Cortex of kidney (tissue), 1 donor: ENCODE data around the gene HIPK2.
"Not testable (repeated sequence)": the region's sequence is repeated elsewhere in the genome, so short reads cannot be mapped to it uniquely, and the experiment has no call there.

Experiments
- DNase-seq: peaks from one replicate; lab custom pipeline; 2025; lab: John Stamatoyannopoulos, UW

HIPK2 gene

DNA sequence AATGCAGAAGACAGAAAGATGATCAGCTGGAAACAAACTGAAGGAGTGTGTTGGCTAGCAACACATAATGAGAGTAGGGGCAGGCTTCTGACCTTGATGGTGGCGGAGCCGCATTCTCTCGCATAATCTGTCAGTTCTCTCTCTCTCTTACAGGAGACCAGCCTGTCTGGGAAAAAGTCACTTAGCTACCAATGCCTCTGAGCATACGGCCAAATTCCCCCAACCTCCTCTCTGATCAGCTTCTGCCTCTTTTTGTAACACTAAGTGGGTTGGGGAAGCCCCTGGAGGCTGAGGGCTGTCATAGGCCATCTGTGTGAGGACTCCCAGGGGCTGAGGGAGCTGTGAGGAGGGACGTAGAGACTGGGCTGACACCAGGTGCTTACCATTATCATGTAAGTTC lies 104.6 kb downstream of the HIPK2 start:
- DNase-seq = no peak

GRCh38 chr7:139671967-139672366 lies 105.8 kb downstream of the HIPK2 start:
- no peak for DNase-seq

- not testable (repeated sequence) for DNase-seq
Measured at GRCh38 chr7:139670662-139671061, 107.1 kb downstream of the HIPK2 start.

DNA sequence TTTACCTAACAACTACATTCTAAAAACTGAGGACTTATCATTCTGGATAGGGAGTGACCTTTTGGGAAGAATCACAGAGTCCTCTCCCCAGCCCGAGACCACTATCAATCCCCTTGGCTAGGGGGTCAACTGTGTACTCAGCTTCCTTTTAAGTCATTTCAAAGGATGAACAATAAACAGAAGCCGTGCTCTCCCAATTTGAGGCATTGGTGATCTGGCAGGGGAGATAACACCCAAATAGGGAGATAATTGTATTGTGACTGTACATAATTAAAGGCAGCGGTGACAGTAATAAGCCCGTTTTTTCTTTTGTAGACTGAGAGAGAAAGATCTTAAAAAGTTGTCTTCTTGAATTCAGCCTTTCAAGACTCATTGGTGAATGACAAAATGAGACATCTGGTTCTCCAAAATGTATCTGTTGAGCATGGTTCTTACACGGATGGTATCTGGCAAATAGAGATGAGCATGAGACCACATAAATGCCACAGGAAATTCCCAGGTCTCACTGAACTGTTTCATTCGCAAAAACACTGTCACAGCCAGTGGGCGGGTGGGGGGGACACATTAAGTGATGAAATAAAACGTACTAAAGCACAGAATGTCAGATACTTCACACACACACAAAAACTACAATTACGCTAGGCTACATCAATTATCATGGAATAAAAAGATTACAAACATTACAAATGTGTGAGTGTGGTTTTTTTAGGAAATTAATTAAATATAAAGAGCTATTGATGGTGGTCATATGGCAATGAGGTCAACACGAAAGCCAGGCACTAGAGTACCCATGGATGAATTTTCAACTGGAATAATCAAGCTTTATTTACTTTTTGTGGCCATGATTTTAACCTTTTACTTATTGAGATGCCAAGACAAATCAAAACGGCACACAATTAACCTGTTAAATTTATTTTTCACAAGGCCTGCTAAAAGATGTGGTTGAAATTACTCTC lies 108.4 kb downstream of the HIPK2 start:
- no peak for DNase-seq

- DNase-seq = no peak
Measured at GRCh38 chr7:139667377-139667776, 110.4 kb downstream of the HIPK2 start.

DNA sequence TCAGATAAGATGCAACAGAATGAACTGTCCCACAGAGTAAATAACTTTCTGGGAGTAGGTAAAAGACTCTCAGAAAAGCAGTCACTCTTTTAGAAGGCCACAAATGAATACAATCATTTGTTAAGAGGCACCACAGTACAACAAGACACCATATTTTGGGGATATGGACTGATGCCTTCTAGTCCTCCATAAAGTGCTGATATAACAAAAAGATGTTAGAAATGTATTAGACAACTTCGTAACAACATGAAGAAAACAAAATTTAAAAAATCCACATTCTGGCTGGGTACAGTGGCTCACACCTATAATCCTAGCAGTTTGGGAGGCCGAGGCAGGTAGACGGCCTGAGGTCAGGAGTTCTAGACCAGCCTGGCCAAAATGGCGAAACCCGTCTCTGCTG lies 111.3 kb downstream of the HIPK2 start:
- no peak for DNase-seq

- no peak for DNase-seq
Measured at GRCh38 chr7:139664434-139664833, 113.4 kb downstream of the HIPK2 start.

- DNase-seq = no peak
Measured at GRCh38 chr7:139663608-139664177, 114.1 kb downstream of the HIPK2 start.

GRCh38 chr7:139661903-139662302 lies 115.9 kb downstream of the HIPK2 start:
- no peak for DNase-seq

DNA sequence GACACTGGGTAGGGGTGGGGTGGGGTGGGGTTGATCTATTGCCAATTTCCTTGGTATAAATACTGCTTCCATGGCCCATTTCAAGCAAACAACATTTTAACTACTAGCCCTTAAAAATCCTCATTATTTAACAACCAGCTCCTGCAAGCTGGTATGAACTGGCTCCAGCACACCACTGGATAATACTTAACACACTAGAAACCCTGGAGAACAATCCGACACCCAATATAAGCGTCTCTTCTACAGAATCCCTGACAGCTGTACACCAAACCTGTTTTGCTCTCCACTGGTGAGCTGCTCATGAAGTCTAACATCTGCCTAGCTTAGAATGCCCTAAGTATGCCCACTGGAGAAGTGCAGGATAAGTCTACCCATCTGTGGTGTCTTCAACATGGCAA lies 116.8 kb downstream of the HIPK2 start:
- DNase-seq = no peak

- no peak for DNase-seq
Measured at GRCh38 chr7:139660317-139661042, 117.3 kb downstream of the HIPK2 start.

- no peak for DNase-seq
Measured at GRCh38 chr7:139659922-139660316, 117.9 kb downstream of the HIPK2 start.

GRCh38 chr7:139658908-139659675 lies 118.7 kb downstream of the HIPK2 start:
- DNase-seq = no peak

DNA sequence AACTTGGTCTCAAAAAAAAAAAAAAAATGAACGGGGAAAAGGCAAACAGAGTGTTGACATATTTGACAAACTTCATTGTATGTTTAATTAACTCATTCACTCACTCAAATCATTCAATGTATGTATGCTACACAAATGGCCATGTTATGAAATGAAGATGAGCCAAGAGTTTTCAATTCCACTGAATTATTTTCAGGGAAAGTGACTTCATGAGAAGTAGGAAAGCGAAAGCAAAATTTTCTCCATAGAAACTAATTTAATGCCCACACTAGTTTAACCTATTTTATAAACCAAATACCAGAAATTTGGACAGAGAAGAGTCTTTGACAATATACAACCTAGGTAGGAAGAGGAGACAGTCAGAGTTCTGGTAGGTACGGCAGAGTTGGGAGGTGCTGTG lies 119.5 kb downstream of the HIPK2 start:
- no peak for DNase-seq

GRCh38 chr7:139657725-139658124 lies 120.1 kb downstream of the HIPK2 start:
- no peak for DNase-seq

DNA sequence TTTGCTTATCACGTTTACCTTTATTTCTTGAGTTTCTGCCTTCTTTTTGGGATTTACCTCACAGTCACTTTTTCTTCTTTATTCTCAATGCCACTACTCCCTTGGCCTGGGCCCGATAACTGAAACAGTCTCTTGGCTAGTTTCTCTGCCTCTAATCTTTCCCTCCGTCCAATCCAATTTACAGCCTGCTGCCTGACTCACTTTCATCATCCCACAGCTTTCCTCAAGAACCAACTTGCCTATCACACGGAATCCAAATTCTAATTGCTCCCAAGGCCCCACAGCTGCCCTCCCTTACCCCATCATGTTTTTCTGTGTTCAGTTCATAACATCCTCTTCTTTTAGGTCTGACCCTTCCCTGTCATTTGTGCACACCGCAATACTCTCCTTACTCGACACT lies 121.4 kb downstream of the HIPK2 start:
- no peak for DNase-seq

GRCh38 chr7:139655305-139655704 lies 122.5 kb downstream of the HIPK2 start:
- DNase-seq = no peak

DNA sequence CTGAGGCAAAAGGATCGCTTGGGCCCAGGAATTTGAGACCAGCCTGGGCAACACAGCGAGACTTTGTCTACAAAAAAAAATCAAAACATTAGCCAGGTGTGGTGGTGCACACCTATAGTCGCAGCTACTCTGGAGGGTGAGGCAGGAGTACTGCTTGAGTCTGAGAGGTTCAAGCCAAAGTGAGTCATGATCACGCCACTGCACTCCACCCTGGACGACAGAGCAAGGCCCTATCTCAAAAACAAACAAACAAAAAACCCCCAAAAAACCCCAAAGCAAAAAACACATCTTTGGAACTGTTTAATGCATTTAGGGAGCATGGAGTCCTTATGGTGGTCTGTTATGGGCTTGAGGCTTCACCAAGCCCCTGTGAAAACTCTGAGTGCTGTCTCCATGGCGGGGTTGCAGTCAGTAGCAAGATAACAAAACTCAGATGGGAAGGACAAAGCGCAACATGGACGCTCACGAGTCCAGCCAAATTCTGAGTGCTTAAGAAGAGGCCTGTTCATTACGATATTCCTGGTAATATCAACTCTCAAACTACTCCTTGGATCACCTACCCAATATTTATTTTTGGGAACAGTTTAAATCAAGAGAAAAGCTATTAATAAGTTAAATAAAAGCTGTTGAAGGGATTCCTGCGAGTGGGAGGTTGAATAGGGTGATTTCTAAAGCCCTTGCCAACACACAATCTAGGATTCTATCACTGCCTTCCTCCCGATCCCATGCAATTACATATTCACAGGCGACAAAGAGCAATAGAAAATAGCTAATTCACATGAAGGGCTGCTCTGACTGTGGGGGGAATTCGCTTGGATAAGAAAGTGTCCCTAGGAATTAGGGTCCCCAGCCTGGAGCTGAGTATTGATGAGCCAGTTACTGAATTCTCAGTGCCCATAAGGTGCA lies 123.3 kb downstream of the HIPK2 start:
- DNase-seq = no peak

DNA sequence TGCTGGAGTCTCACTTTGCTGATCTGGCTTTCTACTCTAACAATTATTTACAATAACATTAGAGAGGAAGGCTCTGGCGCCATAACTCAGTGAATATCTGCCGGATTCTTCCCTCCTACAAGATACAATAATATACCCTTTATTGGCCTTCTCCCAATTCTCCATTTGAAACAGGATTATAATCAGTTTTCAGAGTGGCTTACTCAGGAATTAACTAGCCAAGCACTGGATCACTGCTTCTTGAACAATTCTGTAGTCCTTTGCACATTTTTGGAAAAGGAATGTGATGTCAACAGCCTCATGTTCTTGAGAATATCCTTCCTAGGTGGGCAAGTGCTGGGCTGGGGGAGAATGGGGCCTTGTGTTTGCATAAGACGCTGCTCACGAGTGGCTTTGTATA lies 125.9 kb downstream of the HIPK2 start:
- no peak for DNase-seq

GRCh38 chr7:139651308-139651707 lies 126.5 kb downstream of the HIPK2 start:
- no peak for DNase-seq
